HG03342 (cell line): ENCODE measurements around the gene PHKA1.
A peak's percentile ranks its signal among the peaks of the same experiment; 100 is the strongest.
"Not testable (repeated sequence)": the region's sequence is repeated elsewhere in the genome, so short reads cannot be mapped to it uniquely, and the experiment has no call there.

Experiments
- ATAC-seq: cut with Tn5 transposase; IDR thresholded peaks from one replicate; pipeline ENCODE4 v1.9.1; 2021; ENCODE audit warnings: mild to moderate bottlenecking, moderate library complexity; ENCODE audit not compliant: unreplicated experiment

PHKA1 gene

GRCh38 chrX:72713599-72714477 is at the start of gene PHKA1:
Gene PHKA1, minus strand, starts transcription at chrX:72714306. Its CDS starts 426 bp downstream, at chrX:72713880.
- ATAC-seq: peak; percentile 76

GRCh38 chrX:72760454-72760853 is 46.3 kb upstream of the PHKA1 start:
- not testable (repeated sequence) for ATAC-seq

- ATAC-seq: not testable (repeated sequence)
These were observed 34.4 kb upstream of the PHKA1 start for GRCh38 chrX:72748545-72748944.

- not testable (repeated sequence) for ATAC-seq
These were observed 31.4 kb upstream of the PHKA1 start for GRCh38 chrX:72745546-72745945.

GRCh38 chrX:72735561-72735960 is 21.5 kb upstream of the PHKA1 start:
- ATAC-seq: no peak

GRCh38 chrX:72733636-72734035 is 19.5 kb upstream of the PHKA1 start:
- ATAC-seq: not testable (repeated sequence)

- ATAC-seq: no peak
These were observed 13.7 kb upstream of the PHKA1 start for GRCh38 chrX:72727846-72728245.

- no peak for ATAC-seq
These were observed 2.7 kb upstream of the PHKA1 start for GRCh38 chrX:72716766-72717165.

GRCh38 chrX:72715546-72715945 is 1.4 kb upstream of the PHKA1 start:
- ATAC-seq: no peak

GRCh38 chrX:72714478-72714916 is 391 bp upstream of the PHKA1 start:
- ATAC-seq: peak; percentile 26

GRCh38 chrX:72713130-72713529 is 976 bp downstream of the PHKA1 start:
- ATAC-seq: no peak

GRCh38 chrX:72712094-72712755 is 1.9 kb downstream of the PHKA1 start:
- no peak for ATAC-seq

GRCh38 chrX:72705814-72706213 is 8.3 kb downstream of the PHKA1 start:
- no peak for ATAC-seq

- no peak for ATAC-seq
These were observed 9.0 kb downstream of the PHKA1 start for GRCh38 chrX:72705111-72705510.

GRCh38 chrX:72694170-72694569 is 19.9 kb downstream of the PHKA1 start:
- ATAC-seq: no peak

GRCh38 chrX:72693477-72693876 is 20.6 kb downstream of the PHKA1 start:
- no peak for ATAC-seq

GRCh38 chrX:72687396-72687795 is 26.7 kb downstream of the PHKA1 start:
- no peak for ATAC-seq

- no peak for ATAC-seq
These were observed 28.2 kb downstream of the PHKA1 start for GRCh38 chrX:72685810-72686456.

- no peak for ATAC-seq
These were observed 29.1 kb downstream of the PHKA1 start for GRCh38 chrX:72685018-72685417.

GRCh38 chrX:72683631-72684030 is 30.5 kb downstream of the PHKA1 start:
- ATAC-seq: no peak

GRCh38 chrX:72676465-72676864 is 37.6 kb downstream of the PHKA1 start:
- ATAC-seq: no peak

- ATAC-seq: not testable (repeated sequence)
These were observed 40.2 kb downstream of the PHKA1 start for GRCh38 chrX:72673951-72674350.
